ENCODE measurements around the gene SORCS2. TPM values are rescaled to one million over a fixed set of nuclear protein-coding genes. Genes with fewer than 3 reads are reported as not detected.

The SORCS2 gene
- total RNA-seq, 1 experiment from 2014 or later = 0.15 TPM

- ATAC-seq (no peak), DNase-seq (ENCODE audit: low read depth, low spot score) (no peak)
- Histone ChIP-seq H3K36me3 (ENCODE audit: control insufficient read depth, insufficient read depth, low read length) (no peaks in the 10 kb centered on the region), H3K9me3 (ENCODE audit: control insufficient read depth, insufficient read depth, low read depth, low read length) (no peaks in the 10 kb centered on the region), H3K4me1 (ENCODE audit: control insufficient read depth, insufficient read depth, low read length) (no peaks in the 10 kb centered on the region), H3K27me3 (ENCODE audit: control insufficient read depth, insufficient read depth, low read length) (no peaks in the 10 kb centered on the region), H3K27ac (ENCODE audit: low read length) (no peak overlapping the region), H3K4me3 (ENCODE audit: low read depth in 2 of 2, low read length in 2 of 2) (no peak overlapping the region)
- in situ Hi-C loops (cut with HindIII; ENCODE audit: low pct_unique_long_range_greater_than_20kb, low sequenced_read_pairs) (no loop called here), intact Hi-C loops (cut with micrococcal nuclease; ENCODE audit: unreplicated experiment) (no loop called here)
- BruUV-seq (replicated peaks) = no TSS peak
- POLR2A ChIA-PET = no interaction called here
- TF ChIP-seq CTCF (IDR thresholded peaks at IDR 0.05) (no peak), POLR2AphosphoS5 (IDR thresholded peaks at IDR 0.05; ENCODE audit: low read depth, low read length) (no peak), SIN3A (IDR thresholded peaks at IDR 0.05; ENCODE audit: borderline replicate concordance, insufficient read depth, low read depth, low read length) (no peak), TCF7L2 (IDR thresholded peaks at IDR 0.05; ENCODE audit: low read depth, low read length) (no peak), REST (IDR thresholded peaks at IDR 0.05; ENCODE audit: insufficient read depth in 1 of 2, low read depth in 2 of 2, low read length in 1 of 2) (no peak)
- CTCF ChIA-PET = no interaction called here
These were observed 161.7 kb downstream of the SORCS2 start for GRCh38 chr4:7353846-7354610.

GRCh38 chr4:7354927-7355326, 162.6 kb downstream of the SORCS2 start:
- no peaks in the 10 kb centered on the region for H3K4me1 ChIP-seq (ENCODE audit: control insufficient read depth, insufficient read depth, low read length)
- no TSS peak for BruUV-seq (replicated peaks)
- H3K27ac ChIP-seq (ENCODE audit: low read length) = no peak overlapping the region
- no peak overlapping the region for H3K4me3 ChIP-seq (ENCODE audit: low read depth in 2 of 2, low read length in 2 of 2)
- no peaks in the 10 kb centered on the region for H3K36me3 ChIP-seq (ENCODE audit: control insufficient read depth, insufficient read depth, low read length)
- intact Hi-C loops (cut with micrococcal nuclease; ENCODE audit: unreplicated experiment) = no loop called here
- POLR2A ChIA-PET = no interaction called here
- DNase-seq (ENCODE audit: low read depth, low spot score) (no peak), ATAC-seq (no peak)
- in situ Hi-C loops (cut with HindIII; ENCODE audit: low pct_unique_long_range_greater_than_20kb, low sequenced_read_pairs) = no loop called here
- no peaks in the 10 kb centered on the region for H3K27me3 ChIP-seq (ENCODE audit: control insufficient read depth, insufficient read depth, low read length)
- CTCF ChIA-PET = no interaction called here
- no peak for TF ChIP-seq REST (IDR thresholded peaks at IDR 0.05; ENCODE audit: insufficient read depth in 1 of 2, low read depth in 2 of 2, low read length in 1 of 2)
- no peak for TF ChIP-seq SIN3A (IDR thresholded peaks at IDR 0.05; ENCODE audit: borderline replicate concordance, insufficient read depth, low read depth, low read length)
- no peak for TF ChIP-seq CTCF (IDR thresholded peaks at IDR 0.05)
- TF ChIP-seq TCF7L2 (IDR thresholded peaks at IDR 0.05; ENCODE audit: low read depth, low read length) = no peak
- no peak for TF ChIP-seq POLR2AphosphoS5 (IDR thresholded peaks at IDR 0.05; ENCODE audit: low read depth, low read length)
- H3K9me3 ChIP-seq (ENCODE audit: control insufficient read depth, insufficient read depth, low read depth, low read length) = no peaks in the 10 kb centered on the region

All from Panc1 (cell line).